ENCODE data around the gene NPLOC4. TPM values are rescaled to one million over a fixed set of nuclear protein-coding genes. Genes with fewer than 3 reads are reported as not detected.

NPLOC4 gene
- total and polyA plus RNA-seq, 2 of the 8 experiments (the other 6 are each of a cell fraction or from before 2014, with no cell fraction given) = 70.7 to 92.7 TPM

GRCh38 chr17:81652906-81653771, 16.2 kb upstream of the NPLOC4 start (continued):
- TF ChIP-seq, protein P1, sequence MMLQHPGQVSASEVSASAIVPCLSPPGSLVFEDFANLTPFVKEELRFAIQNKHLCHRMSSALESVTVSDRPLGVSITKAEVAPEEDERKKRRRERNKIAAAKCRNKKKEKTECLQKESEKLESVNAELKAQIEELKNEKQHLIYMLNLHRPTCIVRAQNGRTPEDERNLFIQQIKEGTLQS (IDR thresholded peaks at IDR 0.05; ENCODE audit: insufficient read depth, low read depth, low read length) = no peak
- no peak for TF ChIP-seq FOSL1 (IDR thresholded peaks at IDR 0.05; ENCODE audit: insufficient read depth, low read depth, low read length)
- TF ChIP-seq TAF7 (optimal IDR thresholded peaks at IDR 0.05; ENCODE audit: borderline replicate concordance, low read depth, low read length) = no peak
- TF ChIP-seq SUZ12 (IDR thresholded peaks at IDR 0.05; ENCODE audit: low read length) = no peak

All from H1 (cell line).